Sciatic nerve (tissue), 2 donors: Measurements from ENCODE around the gene PPFIBP1. TPM values are rescaled to one million over a fixed set of nuclear protein-coding genes. Genes with fewer than 3 reads are reported as not detected.
A peak's percentile ranks its signal among the peaks of the same experiment; 100 is the strongest.

Experiments used
- ATAC-seq: fragments of 200-7000 bp; cut with Tn5 transposase; one replicate; pipeline ENCODE4 v1.9.1; 2020; ENCODE audit warnings: mild to moderate bottlenecking, moderate library complexity
- DNase-seq: peaks from one replicate; pipeline ENCODE4 v3.0.0-alpha.2; 2020; ENCODE audit warnings: low spot score
- intact Hi-C: fragments of 100-400 bp; cut with DNase I; formaldehyde crosslinking; loops from one replicate; pipeline ENCODE4 v1.14.2; 2022
- total RNA-seq: library from RNA; stranded (reverse); fragmentation: NEBNext Ultra II Directional; extraction: Animal tissue kit (Norgen Biotek cat#: 25700); gene quantifications from one replicate; pipeline ENCODE4 v1.2.1, GENCODE V29; 2021
- donor health status: DM: no; HTN: no; CAD: no.
- donor health status: DM: no; HTN: no; CAD: no.

The PPFIBP1 gene
- total RNA-seq: 146 TPM

- intact Hi-C loops: no loop called here
- ATAC-seq (peak; percentile 99), DNase-seq (peak; percentile 100)
Observed at GRCh38 chr12:27523642-27524493, at the start of gene PPFIBP1. Gene PPFIBP1, plus strand, starts transcription at chr12:27524206. Its CDS starts 109,191 bp downstream, at chr12:27633397.

- intact Hi-C loops: no loop called here
- no peak for DNase-seq
- no peak for ATAC-seq
Observed at GRCh38 chr12:27474344-27474743, 49.7 kb upstream of the PPFIBP1 start.

- intact Hi-C loops: no loop called here
- no peak for ATAC-seq
- DNase-seq: no peak
Observed at GRCh38 chr12:27477049-27477448, 47.0 kb upstream of the PPFIBP1 start.

- DNase-seq (no peak), ATAC-seq (no peak)
- intact Hi-C loops: no loop called here
Observed at GRCh38 chr12:27478949-27479348, 45.1 kb upstream of the PPFIBP1 start.

GRCh38 chr12:27480016-27480415, 44.0 kb upstream of the PPFIBP1 start:
- intact Hi-C loops: no loop called here
- DNase-seq (no peak), ATAC-seq (no peak)

GRCh38 chr12:27486961-27487360, 37.0 kb upstream of the PPFIBP1 start:
- DNase-seq (no peak), ATAC-seq (no peak)
- intact Hi-C loops: no loop called here

- DNase-seq (no peak), ATAC-seq (no peak)
- intact Hi-C loops: no loop called here
Observed at GRCh38 chr12:27488479-27488878, 35.5 kb upstream of the PPFIBP1 start.

- intact Hi-C loops: no loop called here
- DNase-seq: no peak
- ATAC-seq: no peak
Observed at GRCh38 chr12:27491226-27491625, 32.8 kb upstream of the PPFIBP1 start.

- no peak for DNase-seq
- no peak for ATAC-seq
- intact Hi-C loops: no loop called here
Observed at GRCh38 chr12:27493260-27493940, 30.6 kb upstream of the PPFIBP1 start.

- intact Hi-C loops: no loop called here
- no peak for ATAC-seq
- DNase-seq: no peak
Observed at GRCh38 chr12:27497446-27497845, 26.6 kb upstream of the PPFIBP1 start.

- intact Hi-C loops: no loop called here
- DNase-seq (no peak), ATAC-seq (no peak)
Observed at GRCh38 chr12:27498149-27498548, 25.9 kb upstream of the PPFIBP1 start.

GRCh38 chr12:27498761-27499160, 25.2 kb upstream of the PPFIBP1 start:
- no peak for ATAC-seq
- intact Hi-C loops: no loop called here

GRCh38 chr12:27499377-27499776, 24.6 kb upstream of the PPFIBP1 start:
- intact Hi-C loops: no loop called here
- ATAC-seq: no peak

More at GRCh38 chr12:27498761-27499160, 25.2 kb upstream of the PPFIBP1 start:
- DNase-seq: no peak

GRCh38 chr12:27500546-27500945, 23.5 kb upstream of the PPFIBP1 start:
- intact Hi-C loops: no loop called here
- ATAC-seq (peak; percentile 63), DNase-seq (no peak)

More at GRCh38 chr12:27499377-27499776, 24.6 kb upstream of the PPFIBP1 start:
- no peak for DNase-seq

- ATAC-seq (no peak), DNase-seq (no peak)
- intact Hi-C loops: no loop called here
Observed at GRCh38 chr12:27502021-27502435, 22.0 kb upstream of the PPFIBP1 start.

GRCh38 chr12:27504507-27504906, 19.5 kb upstream of the PPFIBP1 start:
- intact Hi-C loops: no loop called here
- ATAC-seq: no peak

GRCh38 chr12:27505109-27505508, 18.9 kb upstream of the PPFIBP1 start:
- DNase-seq (no peak), ATAC-seq (no peak)
- intact Hi-C loops: no loop called here

More at GRCh38 chr12:27504507-27504906, 19.5 kb upstream of the PPFIBP1 start:
- DNase-seq: no peak

- intact Hi-C loops: no loop called here
- ATAC-seq (no peak), DNase-seq (no peak)
Observed at GRCh38 chr12:27505761-27506160, 18.2 kb upstream of the PPFIBP1 start.

GRCh38 chr12:27506645-27507189, 17.3 kb upstream of the PPFIBP1 start:
- DNase-seq: no peak
- intact Hi-C loops: no loop called here
- no peak for ATAC-seq
